ENCODE data around the gene OR10V1. TPM values are rescaled to one million over a fixed set of nuclear protein-coding genes. Genes with fewer than 3 reads are reported as not detected.

Gene OR10V1
- polyA plus RNA-seq, 2 of the 4 experiments (the other 2 are of a cell fraction), result not detected

DNA sequence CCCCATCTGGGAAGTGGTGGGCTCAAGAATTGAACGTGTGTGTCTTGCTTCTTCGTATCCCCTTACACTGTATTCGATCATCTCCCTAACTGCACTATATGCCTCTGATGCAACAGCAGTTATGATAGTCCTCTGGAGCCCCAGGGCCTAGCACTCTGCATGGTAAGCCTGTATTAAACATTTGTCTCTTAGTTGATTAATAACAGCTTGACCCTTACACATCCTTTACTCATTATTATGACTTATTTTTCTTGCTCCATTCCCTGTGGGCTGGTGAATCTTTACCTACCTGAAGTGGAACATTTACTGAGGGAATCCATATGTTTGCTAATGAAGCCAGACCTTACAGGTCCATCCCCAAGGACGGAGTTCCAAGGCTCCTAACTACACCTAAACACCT, 47.1 kb upstream of the OR10V1 start:
- no peak for DNase-seq (ENCODE audit: low read depth in 1 of 2, low spot score in 1 of 2)
- H3K4me1 ChIP-seq, result peaks cover 21% of the 10 kb centered on the region
- no peak for FAIRE-seq
- POLR2A ChIA-PET, result no interaction called here
- H3K9me3 ChIP-seq, result no peaks in the 10 kb centered on the region
- H3K27ac ChIP-seq, result no peak overlapping the region
- ATAC-seq, result no peak
- H3K4me2 ChIP-seq, result no peak overlapping the region
- H3K4me3 ChIP-seq, result no peak overlapping the region
- CTCF ChIA-PET, result interaction anchor here (0.6 to 2.1 kb wide), 7 partner anchors 9 to 41 kb away, joined by 3 to 6 read pairs (median 4); no protein-coding TSS in a partner anchor
- TF ChIP-seq, protein P1, sequence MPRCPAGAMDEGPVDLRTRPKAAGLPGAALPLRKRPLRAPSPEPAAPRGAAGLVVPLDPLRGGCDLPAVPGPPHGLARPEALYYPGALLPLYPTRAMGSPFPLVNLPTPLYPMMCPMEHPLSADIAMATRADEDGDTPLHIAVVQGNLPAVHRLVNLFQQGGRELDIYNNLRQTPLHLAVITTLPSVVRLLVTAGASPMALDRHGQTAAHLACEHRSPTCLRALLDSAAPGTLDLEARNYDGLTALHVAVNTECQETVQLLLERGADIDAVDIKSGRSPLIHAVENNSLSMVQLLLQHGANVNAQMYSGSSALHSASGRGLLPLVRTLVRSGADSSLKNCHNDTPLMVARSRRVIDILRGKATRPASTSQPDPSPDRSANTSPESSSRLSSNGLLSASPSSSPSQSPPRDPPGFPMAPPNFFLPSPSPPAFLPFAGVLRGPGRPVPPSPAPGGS (IDR thresholded peaks at IDR 0.05), result no peak
- 75% methylated on average over 4 of the region's 4 CpGs for WGBS (ENCODE audit: missing lambda C conversion rate)

DNA sequence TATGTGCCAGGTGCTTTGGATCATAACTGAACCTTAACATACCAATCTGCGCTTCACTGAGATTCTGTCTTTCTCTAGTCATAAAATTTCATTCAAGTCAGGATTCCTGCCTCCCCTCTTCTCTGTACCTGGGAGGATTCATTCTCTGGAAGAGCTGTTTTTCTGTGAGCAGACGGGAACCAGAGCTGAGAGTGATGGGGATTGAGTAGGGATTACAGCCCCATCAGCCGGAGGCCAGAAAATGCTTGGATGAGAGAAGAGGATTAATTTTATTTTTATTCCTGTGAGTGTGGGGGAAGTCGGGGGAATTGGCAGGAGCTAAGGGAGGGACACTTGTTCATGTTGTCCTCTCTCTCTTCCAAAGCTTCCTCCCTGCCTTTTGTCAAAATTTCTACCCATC, 46.3 kb upstream of the OR10V1 start:
- Histone ChIP-seq H3K27ac (no peak overlapping the region), H3K4me1 (peaks cover 16% of the 10 kb centered on the region), H3K9me3 (no peaks in the 10 kb centered on the region), H3K4me2 (no peak overlapping the region), H3K4me3 (no peak overlapping the region)
- POLR2A ChIA-PET, result no interaction called here
- CTCF ChIA-PET, result interaction anchor here (0.7 to 2.1 kb wide), 5 partner anchors 11 to 43 kb away, joined by 3 to 6 read pairs (median 4); no protein-coding TSS in a partner anchor
- FAIRE-seq (no peak), DNase-seq (ENCODE audit: low read depth in 1 of 2, low spot score in 1 of 2) (no peak), ATAC-seq (no peak)
- TF ChIP-seq EHMT2 (IDR thresholded peaks at IDR 0.05; ENCODE audit: low read depth), result no peak
- TF ChIP-seq, protein P2, sequence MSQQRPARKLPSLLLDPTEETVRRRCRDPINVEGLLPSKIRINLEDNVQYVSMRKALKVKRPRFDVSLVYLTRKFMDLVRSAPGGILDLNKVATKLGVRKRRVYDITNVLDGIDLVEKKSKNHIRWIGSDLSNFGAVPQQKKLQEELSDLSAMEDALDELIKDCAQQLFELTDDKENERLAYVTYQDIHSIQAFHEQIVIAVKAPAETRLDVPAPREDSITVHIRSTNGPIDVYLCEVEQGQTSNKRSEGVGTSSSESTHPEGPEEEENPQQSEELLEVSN (IDR thresholded peaks at IDR 0.05; ENCODE audit: borderline replicate concordance, low read depth), result no peak
- no peak for TF ChIP-seq SMC3 (IDR thresholded peaks at IDR 0.05)
- no peak for TF ChIP-seq HOXA7 (CRISPR knock-in tag; IDR thresholded peaks at IDR 0.05)
- WGBS (ENCODE audit: missing lambda C conversion rate), result 69% methylated on average over 4 of the region's 4 CpGs

DNA sequence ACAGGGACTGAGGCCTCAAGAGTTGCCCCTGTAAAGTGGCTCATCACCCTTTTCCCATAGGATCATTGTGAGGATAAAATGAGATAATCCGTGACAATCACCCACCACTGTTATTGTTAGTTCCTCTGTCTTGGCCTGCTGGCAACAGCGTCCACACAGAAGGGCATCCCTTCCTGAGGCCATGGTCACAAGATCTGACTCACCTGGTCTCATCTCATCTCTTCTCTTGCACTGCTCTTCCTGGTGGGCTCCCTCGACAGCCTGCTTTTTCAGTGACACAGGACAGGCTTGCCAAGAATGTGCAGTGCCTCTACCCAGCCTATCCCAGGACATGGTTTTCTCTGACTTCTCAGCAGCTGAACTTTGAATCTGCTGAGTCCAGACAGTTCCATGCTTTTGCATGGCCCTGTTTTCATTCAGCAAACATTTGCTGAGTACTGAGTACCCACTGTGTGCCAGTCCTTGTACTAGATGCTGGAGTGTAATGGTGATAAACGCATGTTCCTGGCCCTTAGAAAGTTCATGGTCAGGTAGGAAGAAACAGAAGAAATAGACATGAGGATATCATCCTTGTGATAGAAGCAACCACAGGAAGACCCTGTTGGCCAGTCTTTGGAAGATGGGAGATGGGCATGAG, 44.9 kb upstream of the OR10V1 start:
- TF ChIP-seq ZNF302 (CRISPR knock-in tag; IDR thresholded peaks at IDR 0.05), result no peak
- no peak for TF ChIP-seq ZFP36 (IDR thresholded peaks at IDR 0.05; ENCODE audit: borderline replicate concordance, partially characterized antibody)
- no peak for TF ChIP-seq CEBPB (IDR thresholded peaks at IDR 0.05)
- no peak for TF ChIP-seq ZSCAN20 (CRISPR knock-in tag; IDR thresholded peaks at IDR 0.05)
- TF ChIP-seq HDAC2 (IDR thresholded peaks at IDR 0.05), result no peak
- TF ChIP-seq, protein P3, sequence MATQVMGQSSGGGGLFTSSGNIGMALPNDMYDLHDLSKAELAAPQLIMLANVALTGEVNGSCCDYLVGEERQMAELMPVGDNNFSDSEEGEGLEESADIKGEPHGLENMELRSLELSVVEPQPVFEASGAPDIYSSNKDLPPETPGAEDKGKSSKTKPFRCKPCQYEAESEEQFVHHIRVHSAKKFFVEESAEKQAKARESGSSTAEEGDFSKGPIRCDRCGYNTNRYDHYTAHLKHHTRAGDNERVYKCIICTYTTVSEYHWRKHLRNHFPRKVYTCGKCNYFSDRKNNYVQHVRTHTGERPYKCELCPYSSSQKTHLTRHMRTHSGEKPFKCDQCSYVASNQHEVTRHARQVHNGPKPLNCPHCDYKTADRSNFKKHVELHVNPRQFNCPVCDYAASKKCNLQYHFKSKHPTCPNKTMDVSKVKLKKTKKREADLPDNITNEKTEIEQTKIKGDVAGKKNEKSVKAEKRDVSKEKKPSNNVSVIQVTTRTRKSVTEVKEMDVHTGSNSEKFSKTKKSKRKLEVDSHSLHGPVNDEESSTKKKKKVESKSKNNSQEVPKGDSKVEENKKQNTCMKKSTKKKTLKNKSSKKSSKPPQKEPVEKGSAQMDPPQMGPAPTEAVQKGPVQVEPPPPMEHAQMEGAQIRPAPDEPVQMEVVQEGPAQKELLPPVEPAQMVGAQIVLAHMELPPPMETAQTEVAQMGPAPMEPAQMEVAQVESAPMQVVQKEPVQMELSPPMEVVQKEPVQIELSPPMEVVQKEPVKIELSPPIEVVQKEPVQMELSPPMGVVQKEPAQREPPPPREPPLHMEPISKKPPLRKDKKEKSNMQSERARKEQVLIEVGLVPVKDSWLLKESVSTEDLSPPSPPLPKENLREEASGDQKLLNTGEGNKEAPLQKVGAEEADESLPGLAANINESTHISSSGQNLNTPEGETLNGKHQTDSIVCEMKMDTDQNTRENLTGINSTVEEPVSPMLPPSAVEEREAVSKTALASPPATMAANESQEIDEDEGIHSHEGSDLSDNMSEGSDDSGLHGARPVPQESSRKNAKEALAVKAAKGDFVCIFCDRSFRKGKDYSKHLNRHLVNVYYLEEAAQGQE (IDR thresholded peaks at IDR 0.05), result no peak
- TF ChIP-seq CHD4 (IDR thresholded peaks at IDR 0.05; ENCODE audit: borderline replicate concordance), result no peak
- no peak for TF ChIP-seq POLR2A (IDR thresholded peaks at IDR 0.05; ENCODE audit: low read length)
- peaks cover 15% of the 10 kb centered on the region for H3K4me1 ChIP-seq
- no peak for DNase-seq (ENCODE audit: low read depth in 1 of 2, low spot score in 1 of 2)
- no peaks in the 10 kb centered on the region for H3K9me3 ChIP-seq
- no peak for FAIRE-seq
- no peak overlapping the region for H3K27ac ChIP-seq
- no peak overlapping the region for H3K4me2 ChIP-seq
- no peak for ATAC-seq
- CTCF ChIA-PET, result interaction anchor here (1.5 to 13.2 kb wide), 3 partner anchors 10 to 45 kb away, joined by 3 to 261 read pairs (median 5); partner anchors contain the start of gene MRPL16
- no peak overlapping the region for H3K4me3 ChIP-seq
- POLR2A ChIA-PET, result no interaction called here
- WGBS (ENCODE audit: missing lambda C conversion rate), result 94% methylated on average over 4 of the region's 4 CpGs
